ENCODE data around the gene MMP25.

MMP25 gene

DNA sequence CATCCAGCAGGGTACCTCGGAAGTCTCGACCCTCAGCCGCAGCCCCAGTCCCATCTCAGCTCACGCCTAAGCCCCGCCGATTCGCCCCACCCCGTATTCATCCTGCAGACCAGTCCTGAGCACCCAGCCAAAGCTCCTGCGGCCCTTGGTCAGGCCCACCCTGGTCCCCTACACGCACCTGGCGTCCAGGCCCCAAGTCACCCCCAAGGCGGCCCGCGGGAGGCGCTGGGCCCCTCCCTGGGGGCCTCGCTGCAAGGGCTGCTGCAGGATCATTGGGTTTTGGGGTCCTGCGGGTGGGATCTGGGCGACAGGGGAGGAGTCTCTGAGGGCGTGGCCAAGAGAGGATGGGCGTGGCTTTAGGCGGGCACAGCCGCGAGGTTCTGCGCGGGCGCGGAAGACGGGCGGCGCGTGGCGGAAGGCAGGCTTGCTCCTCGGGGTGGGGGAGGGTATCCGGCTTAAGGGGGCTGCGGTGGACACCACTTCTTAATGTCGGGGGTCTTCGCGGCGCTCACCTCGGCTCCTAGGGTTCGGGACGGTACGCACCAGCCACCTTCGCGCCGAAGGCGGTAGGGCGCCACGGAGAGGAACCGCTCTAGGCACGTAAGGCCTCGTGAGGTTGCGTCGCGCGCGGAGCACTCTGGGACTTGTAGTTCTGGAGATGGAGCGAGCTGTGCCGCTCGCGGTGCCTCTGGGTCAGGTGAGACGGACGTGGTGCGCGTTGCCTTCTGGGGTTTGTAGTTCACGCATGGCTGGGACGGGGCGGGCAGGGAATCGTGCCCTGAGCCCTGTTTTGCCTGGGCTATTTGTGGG lies 22.5 kb upstream of the MMP25 start, which contains the start of the genes HCFC1R1 and THOC6:
TSS of gene HCFC1R1 (minus strand) at position 274 of the 810 bp plus-strand sequence. CDS start at position 273, 1 bp downstream.
TSS of gene THOC6 (plus strand) at position 367 of the 810 bp plus-strand sequence. CDS start at position 659, 292 bp downstream.
- H4K20me1 ChIP-seq (ENCODE audit: insufficient read depth, low read length): no peaks in the 10 kb centered on the region
- H3K9me3 ChIP-seq (ENCODE audit: insufficient read depth, low read length): no peaks in the 10 kb centered on the region
- peaks cover 9% of the 10 kb centered on the region for H3K36me3 ChIP-seq (replicated peaks; ENCODE audit: low read depth, low read length)
- H3K9ac ChIP-seq (ENCODE audit: low read length): peak within 1 kb of the TSS; percentile 84
- peak within 1 kb of the TSS; percentile 55; the same call in 1 of the 2 replicates for H2AFZ ChIP-seq (ENCODE audit: low read depth, low read length)
- H3K79me2 ChIP-seq (ENCODE audit: low read length): no peaks in the 10 kb centered on the region
- peak within 1 kb of the TSS; percentile 77 for H3K4me2 ChIP-seq (ENCODE audit: low read length)
- H3K4me1 ChIP-seq (ENCODE audit: low read length): peaks cover 32% of the 10 kb centered on the region
- H3K4me3 ChIP-seq (ENCODE audit: low read length): peak within 1 kb of the TSS; percentile 78
- H3K27ac ChIP-seq (ENCODE audit: low read length): peak within 1 kb of the TSS; percentile 72
- no peaks in the 10 kb centered on the region for H3K27me3 ChIP-seq (ENCODE audit: low read depth, low read length)
- no peak for TF ChIP-seq EZH2phosphoT487 (IDR thresholded peaks at IDR 0.05; ENCODE audit: low read depth)
- TF ChIP-seq, protein P1, sequence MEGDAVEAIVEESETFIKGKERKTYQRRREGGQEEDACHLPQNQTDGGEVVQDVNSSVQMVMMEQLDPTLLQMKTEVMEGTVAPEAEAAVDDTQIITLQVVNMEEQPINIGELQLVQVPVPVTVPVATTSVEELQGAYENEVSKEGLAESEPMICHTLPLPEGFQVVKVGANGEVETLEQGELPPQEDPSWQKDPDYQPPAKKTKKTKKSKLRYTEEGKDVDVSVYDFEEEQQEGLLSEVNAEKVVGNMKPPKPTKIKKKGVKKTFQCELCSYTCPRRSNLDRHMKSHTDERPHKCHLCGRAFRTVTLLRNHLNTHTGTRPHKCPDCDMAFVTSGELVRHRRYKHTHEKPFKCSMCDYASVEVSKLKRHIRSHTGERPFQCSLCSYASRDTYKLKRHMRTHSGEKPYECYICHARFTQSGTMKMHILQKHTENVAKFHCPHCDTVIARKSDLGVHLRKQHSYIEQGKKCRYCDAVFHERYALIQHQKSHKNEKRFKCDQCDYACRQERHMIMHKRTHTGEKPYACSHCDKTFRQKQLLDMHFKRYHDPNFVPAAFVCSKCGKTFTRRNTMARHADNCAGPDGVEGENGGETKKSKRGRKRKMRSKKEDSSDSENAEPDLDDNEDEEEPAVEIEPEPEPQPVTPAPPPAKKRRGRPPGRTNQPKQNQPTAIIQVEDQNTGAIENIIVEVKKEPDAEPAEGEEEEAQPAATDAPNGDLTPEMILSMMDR (IDR thresholded peaks at IDR 0.05; ENCODE audit: low read depth, low read length): no peak

DNA sequence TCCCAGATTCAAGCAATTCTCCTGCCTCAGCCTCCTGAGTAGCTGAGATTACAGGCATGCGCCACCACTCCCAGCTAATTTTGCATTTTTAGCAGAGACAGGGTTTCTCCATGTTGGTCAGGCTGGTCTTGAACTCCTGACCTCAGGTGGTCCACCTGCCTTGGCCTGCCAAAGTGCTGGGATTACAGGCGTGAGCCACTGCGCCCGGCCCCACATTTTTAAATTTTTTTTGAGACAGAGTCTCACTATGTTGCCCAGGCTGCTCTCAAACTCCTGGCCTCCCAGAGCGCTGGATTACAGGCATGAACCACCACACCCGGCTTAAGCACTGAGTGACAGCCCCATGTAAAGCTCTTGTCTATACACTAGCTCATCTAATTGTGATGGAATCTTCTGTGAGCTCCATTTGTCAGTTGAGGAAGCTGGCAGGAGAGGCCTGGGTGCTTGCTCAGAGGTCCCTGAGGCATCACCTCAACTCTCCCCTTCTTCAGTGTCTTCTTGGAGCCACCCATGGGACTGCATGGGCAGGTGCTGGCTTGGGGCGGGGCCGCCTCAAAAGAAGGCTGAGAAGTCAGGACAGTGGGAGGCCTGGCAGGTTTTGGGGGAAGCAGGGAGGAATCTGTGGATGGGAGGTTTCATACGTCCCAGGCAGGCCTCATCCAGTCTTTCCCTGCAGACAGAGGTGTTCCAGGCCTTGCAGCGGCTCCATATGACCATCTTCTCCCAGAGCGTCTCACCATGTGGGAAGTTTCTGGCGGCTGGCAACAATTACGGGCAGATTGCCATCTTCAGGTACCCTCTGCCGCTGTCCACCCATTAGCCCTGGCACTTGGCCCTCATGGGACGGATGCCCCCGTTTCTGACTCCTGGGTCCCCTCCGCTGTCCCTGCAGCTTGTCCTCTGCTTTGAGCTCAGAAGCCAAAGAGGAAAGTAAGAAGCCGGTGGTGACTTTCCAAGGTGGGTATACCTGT lies 21.0 kb upstream of the MMP25 start:
- H3K27me3 ChIP-seq (ENCODE audit: low read depth, low read length): no peaks in the 10 kb centered on the region
- no peak overlapping the region for H3K4me3 ChIP-seq (ENCODE audit: low read length)
- TF ChIP-seq, protein P1 (IDR thresholded peaks at IDR 0.05; ENCODE audit: low read depth, low read length): no peak
- TF ChIP-seq EZH2phosphoT487 (IDR thresholded peaks at IDR 0.05; ENCODE audit: low read depth): no peak
- no peaks in the 10 kb centered on the region for H3K9me3 ChIP-seq (ENCODE audit: insufficient read depth, low read length)
- H3K36me3 ChIP-seq (replicated peaks; ENCODE audit: low read depth, low read length): peaks cover 9% of the 10 kb centered on the region
- H3K27ac ChIP-seq (ENCODE audit: low read length): no peak overlapping the region
- no peak overlapping the region for H2AFZ ChIP-seq (ENCODE audit: low read depth, low read length)
- no peaks in the 10 kb centered on the region for H3K79me2 ChIP-seq (ENCODE audit: low read length)
- no peak overlapping the region for H3K9ac ChIP-seq (ENCODE audit: low read length)
- H3K4me1 ChIP-seq (ENCODE audit: low read length): peaks cover 28% of the 10 kb centered on the region
- H3K4me2 ChIP-seq (ENCODE audit: low read length): no peak overlapping the region
- no peaks in the 10 kb centered on the region for H4K20me1 ChIP-seq (ENCODE audit: insufficient read depth, low read length)

DNA sequence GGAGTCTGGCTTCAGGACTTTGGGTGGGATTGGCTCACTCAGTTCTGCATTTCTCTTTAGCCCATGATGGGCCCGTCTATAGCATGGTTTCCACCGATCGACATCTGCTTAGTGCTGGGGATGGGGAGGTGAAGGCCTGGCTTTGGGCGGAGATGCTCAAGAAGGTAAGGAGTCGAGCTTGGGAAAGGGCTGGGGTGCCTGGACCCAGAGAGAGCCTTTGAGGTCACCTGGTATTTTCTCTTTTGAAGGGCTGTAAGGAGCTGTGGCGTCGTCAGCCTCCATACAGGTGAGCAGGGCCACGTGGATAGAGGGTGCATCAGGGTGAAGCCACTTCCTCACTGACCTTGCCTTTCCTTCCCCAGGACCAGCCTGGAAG lies 20.4 kb upstream of the MMP25 start:
- Histone ChIP-seq H3K4me1 (ENCODE audit: low read length) (peaks cover 22% of the 10 kb centered on the region; the same call in 1 of the 2 replicates), H3K27me3 (ENCODE audit: low read depth, low read length) (no peaks in the 10 kb centered on the region), H3K9ac (ENCODE audit: low read length) (no peak overlapping the region), H3K27ac (ENCODE audit: low read length) (no peak overlapping the region), H3K79me2 (ENCODE audit: low read length) (no peaks in the 10 kb centered on the region), H3K36me3 (replicated peaks; ENCODE audit: low read depth, low read length) (peaks cover 9% of the 10 kb centered on the region), H3K9me3 (ENCODE audit: insufficient read depth, low read length) (no peaks in the 10 kb centered on the region), H3K4me2 (ENCODE audit: low read length) (no peak overlapping the region), H4K20me1 (ENCODE audit: insufficient read depth, low read length) (no peaks in the 10 kb centered on the region), H2AFZ (ENCODE audit: low read depth, low read length) (no peak overlapping the region), H3K4me3 (ENCODE audit: low read length) (no peak overlapping the region)
- no peak for TF ChIP-seq EZH2phosphoT487 (IDR thresholded peaks at IDR 0.05; ENCODE audit: low read depth)
- TF ChIP-seq, protein P1 (IDR thresholded peaks at IDR 0.05; ENCODE audit: low read depth, low read length): no peak

Data from OCI-LY3 (cell line).